ENCODE results near the gene PIP4K2A.

PIP4K2A gene

DNA sequence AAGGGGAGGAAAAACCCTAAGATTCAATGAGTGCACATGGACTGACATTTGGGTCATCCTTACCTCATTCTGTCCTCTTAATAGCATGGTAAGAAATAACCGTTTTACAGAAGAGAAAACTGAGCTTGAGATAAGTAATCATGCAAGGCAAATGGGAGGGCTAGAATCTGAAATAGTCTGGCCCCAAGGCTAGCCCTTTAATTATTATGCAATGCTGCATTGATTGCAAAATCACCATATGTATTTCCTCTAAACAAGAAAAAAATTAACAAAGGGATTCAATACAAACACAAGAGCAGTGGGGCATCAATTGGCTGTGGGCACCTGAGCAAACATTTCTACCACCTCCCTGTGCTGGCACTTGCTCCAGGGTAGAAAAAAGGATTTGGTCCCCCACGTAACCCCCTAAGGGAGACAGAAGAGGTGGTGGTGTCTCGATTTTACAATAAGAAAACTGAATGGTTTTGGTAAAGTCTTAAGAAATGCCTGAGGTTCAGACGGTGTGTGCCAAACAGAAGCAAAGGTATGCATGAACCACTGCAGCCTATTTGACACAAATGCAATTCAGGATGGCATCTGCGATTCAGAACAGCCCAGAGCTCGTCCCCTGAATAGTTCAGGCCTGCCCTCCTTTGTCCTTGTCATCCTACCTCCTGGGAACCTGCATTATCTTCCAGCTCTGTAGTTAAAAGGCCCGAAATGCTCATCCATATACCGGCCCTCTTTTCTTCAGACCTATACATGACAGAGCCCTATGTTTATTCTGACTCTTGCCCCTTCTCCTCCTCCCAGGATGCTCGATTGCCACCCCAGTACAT, 23.6 kb downstream of the PIP4K2A start:
- peak; percentile 78 for DNase-seq

DNA sequence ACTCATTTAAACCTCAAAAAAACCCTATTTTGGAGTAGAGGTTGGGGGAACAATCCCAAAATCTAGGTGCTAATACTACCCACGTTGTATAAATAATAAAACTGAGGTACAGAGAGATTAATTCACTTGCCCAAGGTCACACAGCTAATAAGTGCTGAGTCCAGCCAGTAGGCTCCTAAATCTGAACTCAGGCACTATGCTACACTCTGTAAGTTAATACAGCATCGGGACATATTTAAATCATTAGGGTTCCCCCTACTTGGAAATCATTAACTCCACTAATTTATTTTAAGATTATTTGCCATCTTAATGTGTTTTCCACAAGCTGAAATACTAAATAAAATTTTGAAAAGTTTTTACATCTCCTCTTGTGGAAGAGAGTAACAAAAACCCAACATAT, 24.2 kb downstream of the PIP4K2A start:
- DNase-seq = no peak

DNA sequence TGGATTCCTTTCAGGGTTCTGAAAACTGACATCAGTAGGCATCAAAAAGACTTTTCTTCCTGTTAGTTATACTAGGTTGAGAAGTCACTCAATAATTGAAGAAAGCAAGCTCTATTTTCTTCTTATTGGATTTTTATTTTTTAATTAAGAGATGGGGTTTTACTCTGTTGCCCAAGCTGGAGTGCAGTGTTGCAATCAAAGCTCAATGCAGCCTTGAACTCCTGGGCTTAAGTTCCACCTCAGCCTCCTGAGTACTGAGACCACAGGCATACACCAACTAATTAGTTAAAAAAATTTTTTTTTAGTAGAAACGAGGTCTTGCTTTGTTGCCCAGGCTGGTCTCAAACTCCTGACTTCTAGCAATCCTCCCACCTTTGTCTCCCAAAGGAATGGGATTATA, 28.0 kb downstream of the PIP4K2A start:
- peak; percentile 26 for DNase-seq

DNA sequence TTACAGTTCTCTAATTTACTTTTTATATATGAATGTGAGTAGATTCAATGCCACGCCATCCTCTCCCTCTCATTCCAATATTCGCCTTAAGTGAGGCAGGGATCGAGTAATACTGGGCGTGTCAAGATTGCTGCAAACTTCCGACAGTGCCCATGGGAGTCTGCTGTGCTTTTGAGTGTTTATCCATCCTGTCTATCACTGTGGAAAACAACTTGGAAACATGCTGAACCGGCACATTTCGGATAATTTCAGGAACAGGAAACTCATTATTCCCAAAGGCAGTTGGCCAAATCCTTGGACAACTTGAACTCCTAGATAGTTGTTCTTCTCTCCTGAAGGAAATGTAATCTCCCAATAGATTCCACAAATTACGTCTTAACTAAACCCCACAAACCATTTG, 28.5 kb downstream of the PIP4K2A start:
- DNase-seq = no peak

DNA sequence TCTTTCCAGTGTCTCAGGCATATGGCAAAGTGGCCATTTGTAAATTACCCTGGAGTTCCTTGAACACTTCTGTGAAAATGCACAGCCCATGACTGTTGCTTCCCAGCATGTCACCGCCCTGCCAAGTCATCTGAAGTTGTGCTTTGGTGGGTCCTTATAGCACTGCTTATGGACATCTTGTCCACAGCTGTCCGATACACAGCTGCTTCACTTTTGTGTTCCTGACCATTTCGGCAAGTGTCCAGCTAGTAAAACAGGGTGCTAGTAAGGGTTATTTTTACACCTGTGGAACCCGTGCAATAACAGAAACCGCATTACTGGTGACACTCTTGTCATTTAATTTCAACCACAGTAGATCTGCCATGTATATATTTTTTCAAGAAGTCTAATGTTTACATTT, 29.7 kb downstream of the PIP4K2A start:
- DNase-seq = peak; percentile 40

DNA sequence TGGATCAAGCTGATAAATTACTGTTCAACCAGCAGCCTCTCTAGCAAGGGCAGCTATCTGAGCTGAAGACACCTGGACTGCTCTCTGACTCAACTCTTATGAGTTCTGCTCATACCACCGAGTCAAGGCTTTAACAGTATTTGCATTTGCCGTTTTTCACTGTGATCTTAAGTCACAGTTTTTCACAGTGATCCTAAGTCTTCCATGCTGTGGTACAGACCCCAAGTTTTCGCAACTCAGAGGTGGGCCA, 31.3 kb downstream of the PIP4K2A start:
- DNase-seq = no peak

DNA sequence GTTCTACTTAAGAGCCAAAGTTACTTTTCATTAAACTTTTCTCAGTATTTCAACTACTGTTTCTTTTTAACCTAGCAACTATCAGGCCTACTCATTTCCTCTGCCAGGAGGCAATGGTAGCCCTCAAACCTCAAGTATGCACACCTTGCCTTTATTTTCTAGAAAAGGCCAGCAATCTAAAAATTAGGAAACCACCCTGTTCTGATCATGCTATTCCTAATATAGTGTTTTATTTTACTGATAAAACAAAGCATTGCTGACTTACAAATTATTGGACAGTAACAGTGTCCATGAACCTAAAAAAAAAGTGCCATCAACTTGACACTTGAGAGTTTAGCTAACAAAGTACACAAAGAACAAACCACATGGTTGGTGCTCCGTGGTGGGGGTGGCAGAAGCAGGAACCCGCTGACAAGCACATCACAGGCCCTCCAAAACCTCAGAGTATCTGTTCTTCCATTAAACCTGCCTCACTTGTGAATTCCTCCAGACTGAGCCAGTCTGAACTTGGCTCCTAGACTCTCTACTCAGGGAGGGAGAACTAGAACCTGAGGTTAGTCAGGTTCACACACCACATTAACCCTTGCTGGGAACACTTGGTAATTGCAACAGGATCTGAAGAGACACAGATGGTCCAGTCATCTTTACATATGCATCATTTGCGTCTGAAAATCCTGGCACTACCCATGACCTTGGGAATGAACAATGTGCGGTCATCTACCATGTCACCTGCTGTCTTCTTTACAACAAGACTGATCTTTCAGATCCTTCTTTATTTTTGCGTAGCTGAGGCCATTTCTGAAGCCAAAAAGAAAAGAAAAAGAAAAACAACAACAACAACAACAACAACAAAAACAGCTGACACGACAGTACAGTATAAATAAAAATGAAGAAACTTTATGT, 31.9 kb downstream of the PIP4K2A start:
- DNase-seq = peak; percentile 73

DNA sequence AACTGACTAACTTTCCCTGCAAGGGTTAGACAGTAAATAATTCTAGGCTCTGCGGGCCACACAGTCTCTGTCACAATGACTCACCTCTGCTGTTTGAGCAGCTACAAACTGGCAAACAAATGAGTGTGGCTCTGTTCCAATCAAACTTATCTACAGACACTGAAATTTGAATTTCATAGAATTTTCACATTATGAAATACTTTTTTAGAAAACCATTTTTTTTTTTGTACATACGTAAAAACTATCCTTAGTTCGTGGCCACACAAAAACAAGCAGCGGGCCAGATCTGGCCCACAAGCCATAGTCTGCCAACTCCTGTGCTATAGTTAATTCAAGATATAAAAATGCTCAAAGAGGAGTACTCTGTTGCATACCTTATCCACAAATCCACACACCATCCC, 32.6 kb downstream of the PIP4K2A start:
- peak; percentile 84 for DNase-seq

DNA sequence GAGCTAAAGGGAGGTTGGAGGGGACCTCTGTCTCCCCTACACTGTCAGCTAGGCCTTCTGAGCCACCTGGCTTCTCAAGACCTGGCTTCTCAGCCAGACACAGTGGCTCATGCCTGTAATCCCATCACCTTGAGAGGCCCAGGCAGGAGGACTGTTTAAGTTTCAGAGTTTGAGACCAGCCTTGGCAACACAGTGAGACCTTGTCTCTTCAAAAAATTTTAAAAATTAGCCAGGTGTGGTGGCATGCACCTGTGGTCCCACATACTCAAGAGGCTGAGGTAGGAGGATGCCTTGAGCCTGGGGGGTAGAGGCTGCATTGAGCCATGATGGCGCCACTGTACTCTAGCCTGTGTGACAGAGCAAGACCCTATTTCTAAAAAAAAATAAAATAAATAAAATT, 33.1 kb downstream of the PIP4K2A start:
- no peak for DNase-seq

DNA sequence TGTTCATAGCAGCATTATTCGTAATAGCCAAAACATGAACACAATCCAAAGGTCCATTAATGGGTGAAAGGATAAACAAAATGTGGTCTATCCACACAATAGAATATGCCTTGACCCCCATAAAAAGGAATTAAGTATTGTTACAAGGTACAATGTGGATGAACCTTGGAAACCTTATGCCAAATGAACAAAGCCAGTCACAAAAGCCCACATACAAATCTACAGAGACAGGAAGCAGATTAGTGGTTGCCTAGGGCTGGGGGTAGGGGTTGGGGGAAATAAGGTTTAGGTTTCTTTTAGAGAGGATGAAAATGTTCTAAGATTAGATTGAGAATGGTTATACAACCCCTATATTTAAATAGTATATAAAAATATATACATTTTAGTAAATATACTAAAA, 34.8 kb downstream of the PIP4K2A start:
- DNase-seq = peak; percentile 40

DNA sequence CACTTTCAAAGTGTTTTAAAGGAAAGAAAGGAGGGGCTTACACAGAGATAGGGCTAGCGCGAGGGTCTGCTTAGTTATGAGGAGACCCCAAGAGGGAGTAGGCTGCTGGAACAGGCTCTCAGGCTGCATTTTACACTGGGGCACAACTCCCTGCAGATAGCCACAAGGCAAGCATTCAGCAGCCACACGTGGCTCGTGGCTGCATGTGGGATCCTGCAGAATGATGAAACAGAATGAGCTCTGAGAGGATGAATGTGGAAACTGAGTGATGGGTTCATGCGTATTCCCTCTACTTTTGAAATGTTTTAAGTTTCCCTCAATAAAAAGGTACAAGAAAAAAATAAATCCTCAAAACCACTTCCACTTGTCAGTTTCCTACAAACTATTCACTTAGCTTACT, 37.0 kb downstream of the PIP4K2A start:
- no peak for DNase-seq

DNA sequence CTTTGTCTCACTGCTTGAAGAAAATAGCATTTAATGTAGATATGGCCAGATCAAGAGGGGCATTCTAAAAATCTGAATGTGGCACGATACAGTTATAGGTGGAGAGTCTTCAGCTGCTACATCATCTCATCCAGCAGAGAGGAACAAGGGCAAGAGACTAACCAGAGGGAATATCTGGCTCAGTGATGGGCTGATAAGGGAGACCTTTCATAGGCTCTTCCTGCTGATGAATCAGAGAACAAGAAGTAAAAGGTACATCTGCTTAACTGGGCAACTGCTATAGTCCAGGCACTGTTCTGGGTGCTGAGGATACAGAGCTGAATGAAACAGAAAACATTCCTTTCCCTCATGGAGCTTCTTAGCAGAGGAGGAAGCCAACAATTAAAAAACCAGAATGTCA, 37.9 kb downstream of the PIP4K2A start:
- DNase-seq = peak; percentile 36

DNA sequence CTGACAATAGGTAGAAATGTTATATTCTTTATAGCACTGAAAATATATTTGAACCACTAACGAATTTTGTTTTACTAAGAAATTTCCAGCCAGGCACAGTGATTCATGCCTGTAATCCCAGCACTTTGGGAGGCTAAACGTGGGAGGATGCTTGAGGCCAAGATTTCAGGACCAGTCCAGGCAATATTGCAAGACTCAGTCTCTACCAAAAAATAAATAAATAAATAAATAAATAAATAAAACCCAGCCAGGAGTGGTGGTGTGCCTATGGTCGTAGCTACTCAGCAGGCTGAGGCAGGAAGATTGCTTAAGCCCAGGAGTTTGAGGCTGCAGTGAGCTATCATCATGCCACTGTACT, 39.8 kb downstream of the PIP4K2A start:
- no peak for DNase-seq

DNA sequence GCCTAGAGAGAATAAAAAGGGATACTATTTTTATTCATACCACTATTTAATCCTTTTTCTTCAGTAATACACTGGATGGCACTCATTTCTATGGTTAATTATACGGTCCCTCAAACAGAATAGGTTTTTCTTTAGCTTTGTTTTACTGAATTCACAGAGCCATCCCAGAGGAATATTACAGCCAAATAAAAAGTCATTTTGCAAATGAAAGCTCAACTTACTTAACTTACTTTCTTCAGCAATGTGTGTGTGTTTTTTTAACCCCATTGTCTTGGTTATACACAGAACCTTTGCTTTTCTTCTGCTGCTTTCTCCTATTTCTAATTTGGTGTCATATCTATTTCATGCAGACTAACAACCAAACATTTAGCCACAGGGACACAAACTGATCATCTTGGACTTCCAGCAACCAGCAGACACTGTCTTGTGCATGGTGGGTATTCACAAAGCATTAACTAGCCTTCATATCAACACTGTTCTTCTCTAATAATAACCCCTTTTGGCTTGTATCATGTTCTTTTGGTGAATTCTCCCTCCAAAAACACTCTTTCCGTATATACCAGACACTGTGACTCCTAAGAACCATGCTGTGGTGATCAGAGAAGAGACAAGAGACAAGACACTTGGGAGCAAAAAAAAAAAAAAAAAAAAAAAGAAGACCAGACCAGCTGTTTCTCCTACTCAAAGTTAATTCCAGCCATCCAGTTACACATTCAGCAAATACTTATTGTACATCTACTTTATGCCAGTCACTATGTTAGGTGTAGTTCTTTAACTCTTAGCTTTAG, 40.4 kb downstream of the PIP4K2A start:
- peak; percentile 68 for DNase-seq

DNA sequence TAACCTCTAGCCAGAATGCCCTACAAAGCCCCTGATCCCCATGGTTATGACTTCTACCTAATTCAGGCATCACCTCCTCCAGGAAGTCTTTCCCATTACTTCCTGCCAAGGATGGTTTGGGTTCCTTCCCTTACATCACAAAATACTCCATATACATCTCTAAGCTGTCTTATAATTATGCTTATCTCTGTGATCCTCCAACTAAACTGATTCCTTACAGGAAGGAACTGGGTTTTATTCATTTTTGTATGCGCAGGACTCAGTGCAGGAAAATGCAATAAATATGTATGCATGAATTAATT, 41.3 kb downstream of the PIP4K2A start:
- no peak for DNase-seq

DNA sequence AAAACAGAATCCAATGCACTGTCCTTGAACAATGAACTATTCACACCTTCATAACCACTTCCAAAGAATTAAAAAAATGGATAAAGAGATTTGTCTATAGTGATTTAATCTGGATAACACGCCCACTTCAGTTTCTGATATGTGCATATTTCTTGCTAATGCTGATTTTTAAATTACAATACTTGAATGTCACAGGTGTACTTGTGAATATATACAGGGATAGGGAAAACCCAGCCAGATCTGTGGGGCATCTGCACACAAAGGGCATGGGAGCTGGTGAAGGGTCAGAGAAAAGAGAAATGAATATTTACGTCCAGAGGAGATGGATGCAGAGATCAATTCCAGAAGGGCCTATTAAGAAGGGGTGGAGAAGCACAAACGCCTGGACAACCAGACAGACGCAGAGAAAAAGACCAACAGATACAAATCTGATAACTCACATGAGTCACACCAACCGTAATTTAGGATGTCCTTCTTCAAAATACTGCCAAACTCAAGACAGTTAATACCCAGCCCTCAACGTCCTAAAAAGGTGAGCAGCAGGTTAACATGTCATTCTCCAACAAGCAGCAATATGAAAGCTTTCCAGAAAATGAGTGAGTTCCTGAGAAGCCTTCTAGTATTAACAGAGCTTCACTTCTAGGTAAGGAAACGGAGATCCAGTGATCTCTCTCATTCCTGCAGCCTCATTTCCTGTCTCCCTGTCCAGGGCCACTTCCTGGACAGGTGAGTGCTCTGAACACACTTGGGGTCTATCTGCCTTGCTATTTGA, 41.9 kb downstream of the PIP4K2A start:
- DNase-seq = peak; percentile 61

DNA sequence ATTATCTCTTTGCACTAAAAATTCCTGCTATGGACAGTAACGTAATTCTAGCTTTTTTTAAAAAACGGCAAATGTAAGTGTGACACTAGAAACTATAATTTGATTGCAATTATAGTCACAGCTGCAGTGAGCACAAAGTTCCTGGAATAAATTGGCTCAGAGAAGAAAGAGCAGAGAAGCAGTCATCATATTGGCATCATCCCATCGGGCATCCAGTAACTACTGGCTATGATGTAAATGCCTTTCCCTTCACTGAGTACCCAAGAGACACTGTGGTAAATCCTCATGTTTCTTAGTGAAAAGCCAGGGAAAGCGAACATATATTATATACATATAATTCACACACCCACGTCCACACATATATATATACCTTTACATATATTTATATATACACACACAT, 43.6 kb downstream of the PIP4K2A start:
- no peak for DNase-seq

DNA sequence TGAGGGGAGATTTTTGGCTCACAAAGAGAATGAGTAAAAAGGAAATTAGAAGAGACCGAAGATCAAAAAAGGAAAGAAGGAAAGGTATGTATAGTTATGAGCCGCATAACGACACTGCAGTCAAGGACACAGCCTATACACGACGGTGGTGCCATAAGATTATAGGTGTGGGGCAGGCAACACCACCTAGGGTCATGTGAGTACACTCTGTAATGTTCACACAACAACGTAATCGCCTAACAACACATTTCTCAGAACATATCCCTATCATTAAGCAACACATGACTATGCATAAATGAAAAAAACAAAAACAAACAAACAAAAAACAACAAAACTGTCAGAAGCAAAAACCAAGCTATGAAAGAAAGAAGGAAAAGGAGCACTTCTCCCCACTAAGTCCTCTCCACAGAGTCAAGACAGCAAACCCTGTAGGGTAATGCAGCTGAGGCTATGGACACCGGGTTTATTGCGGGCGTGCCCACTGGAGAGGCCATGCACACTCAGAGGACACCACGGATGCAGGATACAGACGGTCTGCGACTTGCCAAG, 45.1 kb downstream of the PIP4K2A start:
- DNase-seq = peak; percentile 62

DNA sequence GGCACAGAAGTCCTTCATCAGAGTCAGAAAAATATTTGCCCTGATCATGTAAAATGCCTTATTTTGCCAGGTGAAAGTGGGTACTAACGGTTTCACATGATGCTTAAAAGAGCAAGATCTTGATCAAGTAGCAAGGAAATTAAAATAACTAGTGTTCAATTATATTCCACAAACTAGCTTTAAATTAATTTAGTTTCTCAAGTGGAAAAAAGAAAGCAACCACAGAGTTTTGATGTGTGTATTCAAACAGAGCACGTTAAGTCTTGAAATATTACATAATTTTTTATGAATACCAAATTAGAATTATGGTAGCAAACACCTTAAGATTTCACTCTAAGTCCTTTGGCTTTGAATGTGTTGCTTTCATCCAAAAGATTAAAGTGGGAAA, 47.3 kb downstream of the PIP4K2A start:
- no peak for DNase-seq

DNA sequence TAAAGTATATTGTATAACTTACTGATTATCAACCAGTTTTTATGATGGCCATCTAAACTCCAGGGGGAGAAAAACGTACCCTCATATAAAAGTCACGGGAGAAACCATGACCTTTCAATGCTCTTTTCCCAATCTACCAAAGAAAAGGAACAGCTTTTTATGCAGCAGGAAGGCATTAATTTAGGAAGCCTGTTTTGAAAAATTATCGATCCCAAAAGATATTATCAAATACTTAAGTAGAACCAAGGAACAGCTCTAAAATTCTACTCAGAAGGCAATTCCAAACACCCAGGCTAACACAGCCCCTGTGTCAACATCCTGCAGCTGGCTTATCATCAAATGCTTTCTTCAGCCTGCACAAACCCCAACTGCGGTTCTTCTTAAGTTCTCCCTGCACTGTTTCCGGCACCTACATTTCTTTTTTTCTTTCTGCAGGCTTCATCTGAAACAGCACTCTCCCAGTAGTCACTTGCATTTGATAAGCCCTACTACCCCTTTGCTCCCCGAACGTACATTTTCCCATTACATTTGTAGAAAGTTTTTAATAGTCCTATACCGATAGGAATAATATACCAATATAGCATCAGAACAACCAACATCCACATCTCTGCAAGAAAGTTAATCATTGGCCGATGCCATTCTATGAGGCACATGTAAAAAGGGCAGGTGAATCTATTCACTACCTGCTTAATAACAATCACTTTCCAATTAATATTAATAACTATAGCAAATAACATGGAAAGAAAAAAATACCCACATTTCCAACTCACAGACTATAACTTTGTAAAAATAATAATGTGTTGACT, 47.9 kb downstream of the PIP4K2A start:
- peak; percentile 91 for DNase-seq

DNA sequence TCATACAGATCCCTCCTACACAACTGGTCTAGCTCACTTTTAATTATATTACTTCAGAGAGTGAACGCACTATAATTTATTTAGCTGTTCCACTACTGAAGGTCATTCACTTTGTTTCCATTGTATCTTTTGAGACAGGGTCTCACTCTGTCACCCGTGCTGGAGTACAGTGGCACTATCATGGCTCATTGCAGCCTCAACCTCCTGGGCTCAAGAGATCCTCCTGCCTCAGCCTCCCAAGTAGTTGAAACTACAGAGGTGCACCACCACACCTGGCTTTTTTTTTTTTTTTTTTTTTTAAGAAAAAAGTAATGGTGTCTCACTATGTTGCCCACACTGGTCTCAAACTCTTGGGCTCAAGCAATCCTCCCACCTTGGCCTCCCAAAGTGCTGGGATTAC, 49.0 kb downstream of the PIP4K2A start:
- no peak for DNase-seq

DNA sequence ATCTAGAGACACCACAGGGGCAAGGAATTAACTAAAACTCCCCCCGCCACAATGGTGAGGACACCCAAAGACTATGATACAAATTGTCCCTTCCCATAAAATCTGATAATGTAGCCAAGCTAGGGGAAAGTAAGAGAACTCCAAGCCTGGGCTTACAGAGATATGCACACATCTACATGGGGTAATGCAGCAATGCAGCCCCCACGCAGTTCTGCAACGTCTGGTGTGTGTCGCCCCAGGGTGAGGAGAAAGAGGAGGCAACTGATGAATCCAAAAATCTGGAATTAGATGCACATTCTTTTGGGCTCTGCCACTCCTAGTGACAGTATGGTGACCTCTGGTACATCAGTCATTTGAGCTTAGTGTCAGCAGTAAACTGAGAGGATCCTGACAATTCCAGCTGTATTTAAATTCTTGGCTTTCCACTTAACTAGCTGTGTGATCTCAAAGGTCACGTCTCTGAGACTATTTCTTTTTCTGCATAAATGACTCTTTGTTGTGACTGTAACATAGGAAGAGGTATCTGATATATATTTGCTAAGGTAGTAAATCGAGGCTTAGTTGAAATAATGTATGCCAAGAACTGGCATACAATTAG, 51.5 kb downstream of the PIP4K2A start:
- DNase-seq = peak; percentile 27

Data from OCI-M1 (cell line).